H9 (cell line): Measurements from ENCODE around the gene WLS. TPM values are rescaled to one million over a fixed set of nuclear protein-coding genes. Genes with fewer than 3 reads are reported as not detected.

Source experiments
- DNase-seq: peaks from one replicate; pipeline ENCODE4 v3.0.0-alpha.2; 2017
- H2AFZ ChIP-seq: one replicate; pipeline ENCODE4 v1.6.1; 2013; ENCODE audit warnings: mild to moderate bottlenecking, low read length, control low read depth, moderate library complexity
- H2AK5ac ChIP-seq: 2 replicates; pipeline ENCODE4 v1.6.1; 2013; ENCODE audit warnings: low read length, control low read depth, mixed read lengths; ENCODE audit not compliant: insufficient read length
- H2BK120ac ChIP-seq: one replicate; pipeline ENCODE4 v1.6.1; 2013; ENCODE audit warnings: low read depth, mild to moderate bottlenecking, low read length, control low read depth, inconsistent platforms; ENCODE audit not compliant: poor library complexity, severe bottlenecking
- H2BK12ac ChIP-seq: 2 replicates; pipeline ENCODE4 v1.6.1; 2013; ENCODE audit warnings: low read length, control low read depth, mixed read lengths, low read depth; ENCODE audit not compliant: insufficient read length
- H2BK15ac ChIP-seq: 2 replicates; pipeline ENCODE4 v1.6.1; 2013; ENCODE audit warnings: low read depth, low read length, control low read depth
- H2BK20ac ChIP-seq: one replicate; pipeline ENCODE4 v1.6.1; 2013; ENCODE audit warnings: low read depth, mild to moderate bottlenecking, low read length, control low read depth, inconsistent platforms; ENCODE audit not compliant: poor library complexity, severe bottlenecking
- H2BK5ac ChIP-seq: 2 replicates; pipeline ENCODE4 v1.6.1; 2013; ENCODE audit warnings: low read length, control low read depth, mixed read lengths; ENCODE audit not compliant: insufficient read length
- H3K14ac ChIP-seq: 2 replicates; pipeline ENCODE4 v1.6.1; 2013; ENCODE audit warnings: low read length, control low read depth; ENCODE audit not compliant: insufficient read depth
- H3K18ac ChIP-seq: 2 replicates; pipeline ENCODE4 v1.6.1; 2013; ENCODE audit warnings: low read depth, mild to moderate bottlenecking, mixed read lengths, low read length, control low read depth; ENCODE audit not compliant: insufficient read length
- H3K23ac ChIP-seq: 2 replicates; pipeline ENCODE4 v1.6.1; 2013; ENCODE audit warnings: low read length, control low read depth, mixed read lengths, low read depth; ENCODE audit not compliant: insufficient read length
- H3K23me2 ChIP-seq: 2 replicates; pipeline ENCODE4 v1.6.1; 2013; ENCODE audit warnings: low read depth, mild to moderate bottlenecking, mixed read lengths, low read length, control low read depth; ENCODE audit not compliant: insufficient read length, poor library complexity, severe bottlenecking
- H3K27ac ChIP-seq: 2 replicates; pipeline ENCODE4 v1.5.1; 2013; ENCODE audit warnings: low read length, control low read depth, mixed read lengths, low read depth; ENCODE audit not compliant: insufficient read length
- H3K27me3 ChIP-seq: 2 replicates; pipeline ENCODE4 v1.6.1; 2013; ENCODE audit warnings: low read length, control low read depth, inconsistent platforms; ENCODE audit not compliant: insufficient read depth
- H3K4ac ChIP-seq: 2 replicates; pipeline ENCODE4 v1.6.1; 2013; ENCODE audit warnings: low read depth, mild to moderate bottlenecking, control low read depth, inconsistent platforms, low read length, moderate library complexity
- H3K4me1 ChIP-seq: 2 replicates; pipeline ENCODE4 v1.6.1; 2013; ENCODE audit warnings: low read length, control low read depth, inconsistent platforms; ENCODE audit not compliant: insufficient read depth
- H3K4me2 ChIP-seq: 2 replicates; pipeline ENCODE4 v1.6.1; 2013; ENCODE audit warnings: low read length, control low read depth, mixed read lengths; ENCODE audit not compliant: insufficient read length, insufficient read depth
- H3K56ac ChIP-seq: 2 replicates; pipeline ENCODE4 v1.6.1; 2013; ENCODE audit warnings: low read depth, mild to moderate bottlenecking, mixed read lengths, low read length, control low read depth; ENCODE audit not compliant: insufficient read length
- H3K79me1 ChIP-seq: 2 replicates; pipeline ENCODE4 v1.6.1; 2013; ENCODE audit warnings: low read depth, mild to moderate bottlenecking, moderate library complexity, low read length, control low read depth, inconsistent platforms; ENCODE audit not compliant: insufficient read depth, poor library complexity, severe bottlenecking
- H3K79me2 ChIP-seq: 2 replicates; pipeline ENCODE4 v1.6.1; 2013; ENCODE audit warnings: low read length, control low read depth, inconsistent platforms; ENCODE audit not compliant: insufficient read depth
- H3K9ac ChIP-seq: 2 replicates; pipeline ENCODE4 v1.6.1; 2013; ENCODE audit warnings: low read length, control low read depth, mixed read lengths; ENCODE audit not compliant: insufficient read length; ENCODE audit errors: extremely low read depth
- H3K9me3 ChIP-seq: one replicate; pipeline ENCODE4 v1.6.1; 2013; ENCODE audit warnings: low read depth, low read length, inconsistent platforms; ENCODE audit not compliant: control insufficient read depth
- H3T11ph ChIP-seq: one replicate; pipeline ENCODE4 v1.6.1; 2013; ENCODE audit warnings: mild to moderate bottlenecking, low read length, control low read depth, inconsistent platforms
- H4K20me1 ChIP-seq: one replicate; pipeline ENCODE4 v1.6.1; 2013; ENCODE audit not compliant: control insufficient read depth, insufficient read length, insufficient read depth
- H4K5ac ChIP-seq: 2 replicates; pipeline ENCODE4 v1.6.1; 2013; ENCODE audit warnings: low read depth, mild to moderate bottlenecking, mixed read lengths, low read length, control low read depth; ENCODE audit not compliant: insufficient read length
- H4K8ac ChIP-seq: replicated peaks from 2 replicates; pipeline ENCODE4 v1.6.1; 2013; ENCODE audit warnings: low read length, control low read depth, mixed read lengths, low read depth; ENCODE audit not compliant: insufficient read length
- H4K91ac ChIP-seq: 2 replicates; pipeline ENCODE4 v1.6.1; 2013; ENCODE audit warnings: low read depth, mild to moderate bottlenecking, moderate library complexity, mixed read lengths, low read length, control low read depth; ENCODE audit not compliant: insufficient read length
- H3K27ac Mint-ChIP-seq, 3 experiments: 2 replicates in 2 of 3; 3 replicates in 1 of 3; pipeline ENCODE4 v1.8.0; 2020 to 2021; ENCODE audit warnings: mixed read lengths in 3 of 3, mild to moderate bottlenecking in 1 of 3, moderate library complexity in 1 of 3
- H3K27me3 Mint-ChIP-seq: 2 replicates; pipeline ENCODE4 v1.8.0; 2021; ENCODE audit warnings: low read depth, mild to moderate bottlenecking, moderate library complexity, mixed read lengths
- H3K36me3 Mint-ChIP-seq, 3 experiments: 2 replicates in 2 of 3; 3 replicates in 1 of 3; pipeline ENCODE4 v1.8.0; 2020 to 2021; ENCODE audit warnings: low read depth in 3 of 3, mixed read lengths in 3 of 3; ENCODE audit not compliant: insufficient read depth in 1 of 3
- H3K4me1 Mint-ChIP-seq, 2 experiments: 2 replicates each; pipeline ENCODE4 v1.8.0; 2020; ENCODE audit warnings: mixed read lengths in 2 of 2
- H3K4me3 Mint-ChIP-seq, 2 experiments: 2 replicates in 1 of 2; 3 replicates in 1 of 2; pipeline ENCODE4 v1.8.0; 2020 to 2021; ENCODE audit warnings: mild to moderate bottlenecking in 2 of 2, mixed read lengths in 2 of 2, moderate library complexity in 1 of 2
- H3K9me3 Mint-ChIP-seq, 2 experiments: 2 replicates in 1 of 2; 3 replicates in 1 of 2; pipeline ENCODE4 v1.8.0; 2020; ENCODE audit warnings: mild to moderate bottlenecking in 2 of 2, mixed read lengths in 2 of 2, moderate library complexity in 1 of 2
- CTCF ChIP-seq: fragments of 200-600 bp; sonication (generic); conservative IDR thresholded peaks from 3 replicates; pipeline ENCODE4 v1.8.0; 2021; ENCODE audit warnings: antibody characterized with exemption, mild to moderate bottlenecking
- WGBS: extraction: QIAGEN DNeasy Blood & Tissue Kit; methylation state at CpG from one replicate; pipeline ENCODE4 v1.1.7; 2013; ENCODE audit warnings: missing lambda C conversion rate, low lambda C conversion rate, mixed read lengths; ENCODE audit not compliant: insufficient read length; ENCODE audit errors: extremely low coverage; 5-methylcytosine and 5-hydroxymethylcytosine counted together
- total RNA-seq: library from RNA; stranded (reverse); gene quantifications from 2 replicates; pipeline ENCODE4 v1.2.1, GENCODE V29; 2021

Gene WLS
- total RNA-seq, 1 experiment from 2014 or later, result 0.94 TPM

- no peaks in the 10 kb centered on the region for H3K79me2 ChIP-seq
These were observed 89.9 kb downstream of the WLS start for GRCh38 chr1:68142461-68142860.

More at GRCh38 chr1:68142461-68142860, 89.9 kb downstream of the WLS start:
- H3K36me3 Mint-ChIP-seq, result no peaks in the 10 kb centered on the region
- no peak overlapping the region for H4K8ac ChIP-seq
- DNase-seq, result no peak
- no peak overlapping the region for H3K4ac ChIP-seq
- H3K27me3 ChIP-seq, result no peaks in the 10 kb centered on the region
- peaks cover 7% of the 10 kb centered on the region; the same call in 1 of the 2 replicates for H3K4me1 ChIP-seq
- no peak for TF ChIP-seq CTCF
- H3K79me1 ChIP-seq, result no peaks in the 10 kb centered on the region
- no peak overlapping the region for H4K5ac ChIP-seq
- H2BK5ac ChIP-seq, result no peak overlapping the region
- H3K18ac ChIP-seq, result no peak overlapping the region
- no peak overlapping the region for H2BK15ac ChIP-seq
- H3K4me3 Mint-ChIP-seq, result no peak overlapping the region
- H4K91ac ChIP-seq, result no peak overlapping the region
- H3K4me1 Mint-ChIP-seq, result peaks cover 25 to 30% of the 10 kb centered on the region in 2 experiments
- H3K27ac Mint-ChIP-seq, result peak overlapping the region in 1 of 3 experiments; percentile 82; a peak in 2 of 7 replicates
- no peak overlapping the region for H2BK12ac ChIP-seq
- no peak overlapping the region for H3K23ac ChIP-seq
- H3K4me2 ChIP-seq, result no peak overlapping the region
- no peaks in the 10 kb centered on the region for H3K23me2 ChIP-seq
- no peaks in the 10 kb centered on the region for H3K9me3 Mint-ChIP-seq
- WGBS, result no CpG with 5 or more reads among the region's 3 CpGs
- H3T11ph ChIP-seq, result no peak overlapping the region
- no peak overlapping the region for H3K9ac ChIP-seq
- H2AFZ ChIP-seq, result no peak overlapping the region
- H3K27me3 Mint-ChIP-seq, result no peaks in the 10 kb centered on the region
- H3K14ac ChIP-seq, result no peak overlapping the region
- H2AK5ac ChIP-seq, result no peak overlapping the region
- H2BK20ac ChIP-seq, result no peak overlapping the region
- no peak overlapping the region for H3K56ac ChIP-seq
- H3K9me3 ChIP-seq, result no peaks in the 10 kb centered on the region
- H4K20me1 ChIP-seq, result no peaks in the 10 kb centered on the region
- no peak overlapping the region for H3K27ac ChIP-seq
- no peak overlapping the region for H2BK120ac ChIP-seq
